CD4-positive, alpha-beta T cell (primary cell): ENCODE data around the gene UBE3B. TPM values are rescaled to one million over a fixed set of nuclear protein-coding genes. Genes with fewer than 3 reads are reported as not detected.

ENCODE experiments used
- ATAC-seq: fragments of 200-7000 bp; cut with Tn5 transposase; one replicate; pipeline ENCODE4 v1.10.0; 2022; ENCODE audit warnings: mild to moderate bottlenecking; ENCODE audit not compliant: poor library complexity
- CTCF ChIA-PET: fragments of 350-600 bp; sonication (Branson Sonifier 250); formaldehyde crosslinking; loops from one replicate; lab custom pipeline; 2021; ENCODE audit warnings: antibody characterized with exemption, inconsistent platforms; lab: Charles Lee
- POLR2A ChIA-PET: fragments of 350-600 bp; sonication (Branson Sonifier 250); formaldehyde crosslinking; loops from one replicate; lab custom pipeline; 2021; ENCODE audit warnings: antibody characterized with exemption, inconsistent platforms; lab: Charles Lee
- DNase-seq, 14 experiments: peaks; one replicate each; pipeline ENCODE4 v3.0.0-alpha.2; 2013 to 2020; ENCODE audit warnings: mixed read lengths in 2 of 14
- H3K27ac ChIP-seq, 2 donors: one replicate each; pipeline versions ENCODE4 v1.5.1 to v1.7.0; 2013; ENCODE audit warnings: low read length in 2 of 2, low read depth in 1 of 2, mild to moderate bottlenecking in 1 of 2
- H3K27me3 ChIP-seq, 2 experiments: 1 replicate in 1 of 2; 2 replicates in 1 of 2; pipeline versions ENCODE4 v1.6.1 to v1.7.0; 2013; ENCODE audit warnings: low read length in 2 of 2, control low read depth in 1 of 2, mild to moderate bottlenecking in 1 of 2, moderate library complexity in 1 of 2; ENCODE audit not compliant: insufficient read depth in 2 of 2, control insufficient read depth in 1 of 2
- H3K36me3 ChIP-seq: one replicate; pipeline ENCODE4 v1.6.1; 2013; ENCODE audit warnings: low read length, control low read depth; ENCODE audit not compliant: insufficient read depth
- H3K4me1 ChIP-seq: one replicate; pipeline ENCODE4 v1.6.1; 2013; ENCODE audit warnings: low read length, control low read depth; ENCODE audit not compliant: insufficient read depth
- H3K4me3 ChIP-seq: one replicate; pipeline ENCODE4 v1.5.1; 2013; ENCODE audit warnings: mild to moderate bottlenecking, low read length, moderate library complexity
- H3K9me3 ChIP-seq, 2 experiments: 1 replicate in 1 of 2; 2 replicates in 1 of 2; pipeline versions ENCODE4 v1.6.1 to v1.7.0; 2013; ENCODE audit warnings: low read length in 2 of 2, mild to moderate bottlenecking in 2 of 2, control low read depth in 1 of 2, moderate library complexity in 1 of 2; ENCODE audit not compliant: control insufficient read depth in 1 of 2, insufficient read depth in 1 of 2
- H3K27ac Mint-ChIP-seq: one replicate; pipeline ENCODE4 v1.8.0; 2020; ENCODE audit warnings: mixed read lengths
- H3K27me3 Mint-ChIP-seq: one replicate; pipeline ENCODE4 v1.8.0; 2021; ENCODE audit warnings: mixed read lengths
- H3K36me3 Mint-ChIP-seq: one replicate; pipeline ENCODE4 v1.8.0; 2021; ENCODE audit warnings: low read depth, mixed read lengths
- H3K4me1 Mint-ChIP-seq: one replicate; pipeline ENCODE4 v1.8.0; 2021; ENCODE audit warnings: low read depth, mixed read lengths
- H3K4me3 Mint-ChIP-seq: one replicate; pipeline ENCODE4 v1.8.0; 2020; ENCODE audit warnings: mild to moderate bottlenecking, mixed read lengths
- H3K9me3 Mint-ChIP-seq: one replicate; pipeline ENCODE4 v1.8.0; 2020; ENCODE audit warnings: mixed read lengths
- intact Hi-C, 2 experiments: fragments of 100-400 bp; cut with DNase I in 1 of 2; cut with micrococcal nuclease in 1 of 2; formaldehyde crosslinking; loops; one replicate each; pipeline versions ENCODE4 v1.15.1 to v1.9.0; 2023 to 2025; cut with DNase I, micrococcal nuclease
- total RNA-seq, 174 experiments: library from RNA in 2 of 174; stranded (reverse) in 2 of 174; gene quantifications; one replicate each; pipeline ENCODE4 v1.2.3 and lab custom pipeline; 2021 to 2026
- TF ChIP-seq, protein P1 (sequence below): fragments of 200-600 bp; IDR thresholded peaks from one replicate; pipeline ENCODE4 v1.8.0; 2022; ENCODE audit warnings: antibody characterized with exemption, mild to moderate bottlenecking

UBE3B gene
- total RNA-seq, 2 experiments from 2014 or later = 17.2 to 19.9 TPM

- no peaks in the 10 kb centered on the region for H3K9me3 Mint-ChIP-seq
- no peaks in the 10 kb centered on the region for H3K27me3 Mint-ChIP-seq
- H3K4me3 Mint-ChIP-seq = peak overlapping the region; percentile 98
- H3K36me3 Mint-ChIP-seq = peaks cover 22% of the 10 kb centered on the region
- H3K9me3 ChIP-seq = no peaks in the 10 kb centered on the region
- DNase-seq (no peak), ATAC-seq (no peak)
- H3K4me3 ChIP-seq = peak overlapping the region; percentile 90
- H3K27me3 ChIP-seq = no peaks in the 10 kb centered on the region
- peaks cover 2% of the 10 kb centered on the region for H3K36me3 ChIP-seq
- H3K27ac Mint-ChIP-seq = peak overlapping the region; percentile 92
- intact Hi-C loops = loop anchor here in 1 of 2 experiments (1.0 to 10.0 kb wide), 12 partner anchors 97 to 1791 kb away; partner anchors contain the start of genes ARPC3, C12orf76, FAM222A and FICD
- H3K27ac ChIP-seq = peak overlapping the region; percentile 73 to 87
- TF ChIP-seq, protein P1, sequence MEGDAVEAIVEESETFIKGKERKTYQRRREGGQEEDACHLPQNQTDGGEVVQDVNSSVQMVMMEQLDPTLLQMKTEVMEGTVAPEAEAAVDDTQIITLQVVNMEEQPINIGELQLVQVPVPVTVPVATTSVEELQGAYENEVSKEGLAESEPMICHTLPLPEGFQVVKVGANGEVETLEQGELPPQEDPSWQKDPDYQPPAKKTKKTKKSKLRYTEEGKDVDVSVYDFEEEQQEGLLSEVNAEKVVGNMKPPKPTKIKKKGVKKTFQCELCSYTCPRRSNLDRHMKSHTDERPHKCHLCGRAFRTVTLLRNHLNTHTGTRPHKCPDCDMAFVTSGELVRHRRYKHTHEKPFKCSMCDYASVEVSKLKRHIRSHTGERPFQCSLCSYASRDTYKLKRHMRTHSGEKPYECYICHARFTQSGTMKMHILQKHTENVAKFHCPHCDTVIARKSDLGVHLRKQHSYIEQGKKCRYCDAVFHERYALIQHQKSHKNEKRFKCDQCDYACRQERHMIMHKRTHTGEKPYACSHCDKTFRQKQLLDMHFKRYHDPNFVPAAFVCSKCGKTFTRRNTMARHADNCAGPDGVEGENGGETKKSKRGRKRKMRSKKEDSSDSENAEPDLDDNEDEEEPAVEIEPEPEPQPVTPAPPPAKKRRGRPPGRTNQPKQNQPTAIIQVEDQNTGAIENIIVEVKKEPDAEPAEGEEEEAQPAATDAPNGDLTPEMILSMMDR = no peak
- POLR2A ChIA-PET = interaction anchor here (1.3 to 2.7 kb wide), 7 partner anchors 8 to 803 kb away, joined by 3 to 21 read pairs (median 4); partner anchors contain the start of genes ATP2A2, MMAB, MVK and USP30
- peaks cover 50% of the 10 kb centered on the region for H3K4me1 Mint-ChIP-seq
- CTCF ChIA-PET = interaction anchor here (1.3 kb wide), 1 partner anchor 45 kb away, joined by 3 read pairs; no protein-coding TSS in a partner anchor
- peaks cover 30% of the 10 kb centered on the region for H3K4me1 ChIP-seq
Observed at GRCh38 chr12:109477963-109478315, 505 bp downstream of the UBE3B start.

DNA sequence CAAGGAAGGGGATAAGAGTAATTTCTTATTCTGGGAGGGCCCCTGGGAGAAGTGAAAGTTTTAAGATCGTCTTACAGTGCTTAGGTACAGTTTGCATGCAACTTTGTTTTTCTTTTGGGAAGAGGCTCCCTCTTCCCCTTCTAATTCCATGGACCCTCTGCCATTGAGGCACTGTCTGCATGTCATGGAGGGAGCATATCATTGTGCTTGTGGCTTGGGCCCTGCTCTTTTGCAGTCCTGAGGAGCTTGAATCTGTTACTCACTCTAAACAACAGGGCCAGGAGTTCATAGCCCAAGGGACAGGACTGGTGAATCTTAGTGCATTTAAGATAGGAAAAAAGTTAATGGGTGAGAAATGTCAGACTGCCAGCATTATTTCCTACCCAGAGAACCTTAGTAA lies 2.3 kb downstream of the UBE3B start:
- ChIA-PET POLR2A (no interaction called here), CTCF (no interaction called here)
- Mint-ChIP-seq H3K9me3 (no peaks in the 10 kb centered on the region), H3K36me3 (peaks cover 40% of the 10 kb centered on the region), H3K4me3 (peak overlapping the region; percentile 78), H3K27me3 (no peaks in the 10 kb centered on the region), H3K4me1 (peaks cover 45% of the 10 kb centered on the region), H3K27ac (no peak overlapping the region)
- TF ChIP-seq, protein P1 = no peak
- ATAC-seq = no peak
- Histone ChIP-seq H3K27me3 (no peaks in the 10 kb centered on the region), H3K36me3 (peaks cover 20% of the 10 kb centered on the region), H3K4me3 (no peak overlapping the region), H3K27ac (no peak overlapping the region), H3K9me3 (no peaks in the 10 kb centered on the region), H3K4me1 (peaks cover 30% of the 10 kb centered on the region)
- no peak for DNase-seq
- intact Hi-C loops = loop anchor here in 1 of 2 experiments (2.0 to 10.0 kb wide), 10 partner anchors 327 to 1792 kb away; partner anchors contain the start of genes ARPC3, C12orf76, FICD and GLTP

GRCh38 chr12:109480356-109480755 lies 2.9 kb downstream of the UBE3B start:
- TF ChIP-seq, protein P1 = no peak
- ChIA-PET POLR2A (no interaction called here), CTCF (no interaction called here)
- Mint-ChIP-seq H3K4me1 (peaks cover 44% of the 10 kb centered on the region), H3K27me3 (no peaks in the 10 kb centered on the region), H3K4me3 (peak overlapping the region; percentile 78), H3K27ac (no peak overlapping the region), H3K36me3 (peaks cover 46% of the 10 kb centered on the region), H3K9me3 (no peaks in the 10 kb centered on the region)
- ATAC-seq (no peak), DNase-seq (no peak)
- Histone ChIP-seq H3K4me3 (no peak overlapping the region), H3K4me1 (peaks cover 26% of the 10 kb centered on the region), H3K36me3 (peaks cover 26% of the 10 kb centered on the region), H3K27me3 (no peaks in the 10 kb centered on the region), H3K9me3 (no peaks in the 10 kb centered on the region), H3K27ac (no peak overlapping the region)
- intact Hi-C loops = no loop called here
